GM12891 (cell line): ENCODE measurements around the gene SLC5A4.

Experiments
- POLR2A ChIP-seq: IDR thresholded peaks from 2 replicates; pipeline ENCODE4 v1.6.1; 2011; ENCODE audit warnings: low read depth, low read length, control low read depth
- POLR2AphosphoS5 ChIP-seq: IDR thresholded peaks from 2 replicates; pipeline ENCODE4 v1.6.1; 2011; ENCODE audit warnings: low read depth, low read length, control low read depth
- POU2F2 ChIP-seq: IDR thresholded peaks from 2 replicates; pipeline ENCODE4 v1.6.1; 2011; ENCODE audit warnings: low read depth, mild to moderate bottlenecking, control low read depth, low read length, moderate library complexity
- TAF1 ChIP-seq: IDR thresholded peaks from 2 replicates; pipeline ENCODE4 v1.6.1; 2011; ENCODE audit warnings: low read depth, low read length, control low read depth

- no peak for TF ChIP-seq POLR2A
- no peak for TF ChIP-seq POLR2AphosphoS5
- TF ChIP-seq TAF1, result no peak
- TF ChIP-seq POU2F2, result no peak
Observed at GRCh38 chr22:32181043-32181442, 74.1 kb downstream of the SLC5A4 start.
